SK-N-SH (cell line): ENCODE data around the gene CDH2. TPM values are rescaled to one million over a fixed set of nuclear protein-coding genes. Genes with fewer than 3 reads are reported as not detected.

ENCODE experiments used
- CHD2 ChIP-seq: fragments of 150-350 bp; IDR thresholded peaks from 2 replicates; pipeline ENCODE4 v1.6.1; 2018; ENCODE audit warnings: low read length; ENCODE audit not compliant: partially characterized antibody
- ELF1 ChIP-seq: IDR thresholded peaks from 2 replicates; pipeline ENCODE4 v1.4.0; 2012
- EP300 ChIP-seq, 2 experiments: IDR thresholded peaks; 2 replicates each; pipeline versions ENCODE4 v1.4.0 to v1.6.1; 2012; ENCODE audit warnings: borderline replicate concordance in 1 of 2, low read depth in 1 of 2, low read length in 1 of 2
- FOXJ3 ChIP-seq: sonication (generic); formaldehyde crosslinking; IDR thresholded peaks from 2 replicates; pipeline ENCODE4 v1.5.1; 2020; ENCODE audit warnings: mild to moderate bottlenecking, missing genetic modification reagents
- GABPA ChIP-seq: IDR thresholded peaks from 2 replicates; pipeline ENCODE4 v1.4.0; 2012; ENCODE audit warnings: low read depth, mild to moderate bottlenecking
- GATA2 ChIP-seq: sonication (generic); formaldehyde crosslinking; IDR thresholded peaks from 2 replicates; pipeline ENCODE4 v1.5.0; 2020; ENCODE audit warnings: mild to moderate bottlenecking, missing genetic modification reagents
- JUND ChIP-seq: IDR thresholded peaks from 2 replicates; pipeline ENCODE4 v1.4.0; 2012
- MEF2A ChIP-seq: IDR thresholded peaks from 2 replicates; pipeline ENCODE4 v1.4.0; 2012; ENCODE audit warnings: low read depth, borderline replicate concordance
- MXI1 ChIP-seq: IDR thresholded peaks from 2 replicates; pipeline ENCODE4 v1.6.1; 2012; ENCODE audit warnings: mild to moderate bottlenecking, low read depth, low read length, improper control_type of control experiment
- NRF1 ChIP-seq: IDR thresholded peaks from 2 replicates; pipeline ENCODE4 v1.6.1; 2012; ENCODE audit warnings: low read depth, mild to moderate bottlenecking, low read length
- POLR2AphosphoS5 ChIP-seq: IDR thresholded peaks from 2 replicates; pipeline ENCODE4 v1.6.1; 2012; ENCODE audit warnings: low read depth, low read length
- RAD21 ChIP-seq: IDR thresholded peaks from 2 replicates; pipeline ENCODE4 v1.6.1; 2012; ENCODE audit warnings: mild to moderate bottlenecking, low read length
- RCOR1 ChIP-seq: fragments of 150-350 bp; IDR thresholded peaks from 2 replicates; pipeline ENCODE4 v1.6.1; 2017; ENCODE audit warnings: antibody characterized with exemption, low read length
- RFX5 ChIP-seq: IDR thresholded peaks from 2 replicates; pipeline ENCODE4 v1.6.1; 2012; ENCODE audit warnings: mild to moderate bottlenecking, improper control_type of control experiment, low read length
- RXRA ChIP-seq: IDR thresholded peaks from 2 replicates; pipeline ENCODE4 v1.4.0; 2012; ENCODE audit warnings: low read depth, mild to moderate bottlenecking, borderline replicate concordance
- SIN3A ChIP-seq: IDR thresholded peaks from 2 replicates; pipeline ENCODE4 v1.6.1; 2012; ENCODE audit warnings: low read depth, mild to moderate bottlenecking, low read length, moderate library complexity, borderline replicate concordance
- SMC3 ChIP-seq: IDR thresholded peaks from 2 replicates; pipeline ENCODE4 v1.6.1; 2012; ENCODE audit warnings: low read depth, low read length, improper control_type of control experiment
- TAF1 ChIP-seq: IDR thresholded peaks from 2 replicates; pipeline ENCODE4 v1.6.1; 2012; ENCODE audit warnings: low read depth, mild to moderate bottlenecking, low read length, moderate library complexity, borderline replicate concordance
- polyA plus RNA-seq, 3 experiments: library from polyadenylated mRNA; depleted of rRNA; stranded (reverse); fragments of >200 nt; gene quantifications; 2 replicates each; pipeline ENCODE4 v1.2.3, GENCODE V29; 2012
- TF ChIP-seq, protein P1 (sequence below): IDR thresholded peaks from 2 replicates; pipeline ENCODE4 v1.4.0; 2012; ENCODE audit warnings: low read depth, borderline replicate concordance
- TF ChIP-seq, protein P2 (sequence below): fragments of 200-600 bp; sonication (generic); IDR thresholded peaks from 2 replicates; pipeline ENCODE4 v1.6.1; 2017; ENCODE audit warnings: antibody characterized with exemption, mild to moderate bottlenecking, moderate library complexity
- TF ChIP-seq, protein P3 (sequence below): IDR thresholded peaks from 2 replicates; pipeline ENCODE4 v1.6.1; 2012; ENCODE audit warnings: mild to moderate bottlenecking, low read depth, low read length, moderate library complexity
- TF ChIP-seq, protein P4 (sequence below): fragments of 150-350 bp; IDR thresholded peaks from 2 replicates; pipeline ENCODE4 v1.6.1; 2016; ENCODE audit warnings: mild to moderate bottlenecking, low read depth, low read length
- TF ChIP-seq, protein P5 (sequence below): IDR thresholded peaks from 2 replicates; pipeline ENCODE4; 2012
- TF ChIP-seq, protein P6 (sequence below): IDR thresholded peaks from 2 replicates; pipeline ENCODE4 v1.4.0; 2012; ENCODE audit warnings: low read depth

The CDH2 gene
- polyA plus RNA-seq, 1 of the 3 experiments (the other 2 are of a cell fraction), result 146 TPM

DNA sequence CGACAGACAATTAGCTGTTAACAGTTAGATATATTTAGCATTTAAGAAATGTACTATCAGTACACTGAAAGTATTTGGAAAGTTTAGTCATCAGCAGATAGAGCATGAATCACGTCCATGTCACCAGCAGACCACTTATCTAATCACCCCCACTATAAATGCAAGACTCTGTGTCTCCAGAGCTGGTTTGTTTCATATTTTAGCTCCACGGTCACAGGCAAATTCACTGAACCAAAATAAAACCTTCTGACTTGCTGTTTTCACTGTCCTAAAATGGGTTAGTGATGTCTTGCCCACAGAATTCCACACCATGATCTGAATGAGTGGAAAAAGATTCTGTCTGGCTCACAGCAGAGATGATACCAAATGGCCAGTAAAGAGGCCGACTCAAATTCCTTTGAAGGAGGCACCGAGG is 64.9 kb downstream of the CDH2 start (continued):
- TF ChIP-seq, protein P1, sequence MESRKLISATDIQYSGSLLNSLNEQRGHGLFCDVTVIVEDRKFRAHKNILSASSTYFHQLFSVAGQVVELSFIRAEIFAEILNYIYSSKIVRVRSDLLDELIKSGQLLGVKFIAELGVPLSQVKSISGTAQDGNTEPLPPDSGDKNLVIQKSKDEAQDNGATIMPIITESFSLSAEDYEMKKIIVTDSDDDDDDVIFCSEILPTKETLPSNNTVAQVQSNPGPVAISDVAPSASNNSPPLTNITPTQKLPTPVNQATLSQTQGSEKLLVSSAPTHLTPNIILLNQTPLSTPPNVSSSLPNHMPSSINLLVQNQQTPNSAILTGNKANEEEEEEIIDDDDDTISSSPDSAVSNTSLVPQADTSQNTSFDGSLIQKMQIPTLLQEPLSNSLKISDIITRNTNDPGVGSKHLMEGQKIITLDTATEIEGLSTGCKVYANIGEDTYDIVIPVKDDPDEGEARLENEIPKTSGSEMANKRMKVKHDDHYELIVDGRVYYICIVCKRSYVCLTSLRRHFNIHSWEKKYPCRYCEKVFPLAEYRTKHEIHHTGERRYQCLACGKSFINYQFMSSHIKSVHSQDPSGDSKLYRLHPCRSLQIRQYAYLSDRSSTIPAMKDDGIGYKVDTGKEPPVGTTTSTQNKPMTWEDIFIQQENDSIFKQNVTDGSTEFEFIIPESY, result peak; percentile 75; the same call in 1 of the 2 replicates
- TF ChIP-seq MXI1 (no peak), GATA2 (CRISPR knock-in tag) (no peak), MEF2A (peak; percentile 92), RCOR1 (no peak), ELF1 (no peak), SIN3A (peak; percentile 70; the same call in 1 of the 2 replicates), TAF1 (no peak), EP300 (IDR thresholded peaks at IDR 0.05; ENCODE audit: borderline replicate concordance in 1 of 2, low read depth in 1 of 2, low read length in 1 of 2) (peak; percentile 32 to 97; a peak in 3 of 4 replicates), RAD21 (no peak), RFX5 (no peak), CHD2 (no peak), RXRA (peak; percentile 80), GABPA (no peak), SMC3 (peak; percentile 2; the same call in 1 of the 2 replicates), POLR2AphosphoS5 (peak; percentile 82), NRF1 (no peak), JUND (peak; percentile 95), FOXJ3 (CRISPR knock-in tag) (no peak)
- TF ChIP-seq, protein P2, sequence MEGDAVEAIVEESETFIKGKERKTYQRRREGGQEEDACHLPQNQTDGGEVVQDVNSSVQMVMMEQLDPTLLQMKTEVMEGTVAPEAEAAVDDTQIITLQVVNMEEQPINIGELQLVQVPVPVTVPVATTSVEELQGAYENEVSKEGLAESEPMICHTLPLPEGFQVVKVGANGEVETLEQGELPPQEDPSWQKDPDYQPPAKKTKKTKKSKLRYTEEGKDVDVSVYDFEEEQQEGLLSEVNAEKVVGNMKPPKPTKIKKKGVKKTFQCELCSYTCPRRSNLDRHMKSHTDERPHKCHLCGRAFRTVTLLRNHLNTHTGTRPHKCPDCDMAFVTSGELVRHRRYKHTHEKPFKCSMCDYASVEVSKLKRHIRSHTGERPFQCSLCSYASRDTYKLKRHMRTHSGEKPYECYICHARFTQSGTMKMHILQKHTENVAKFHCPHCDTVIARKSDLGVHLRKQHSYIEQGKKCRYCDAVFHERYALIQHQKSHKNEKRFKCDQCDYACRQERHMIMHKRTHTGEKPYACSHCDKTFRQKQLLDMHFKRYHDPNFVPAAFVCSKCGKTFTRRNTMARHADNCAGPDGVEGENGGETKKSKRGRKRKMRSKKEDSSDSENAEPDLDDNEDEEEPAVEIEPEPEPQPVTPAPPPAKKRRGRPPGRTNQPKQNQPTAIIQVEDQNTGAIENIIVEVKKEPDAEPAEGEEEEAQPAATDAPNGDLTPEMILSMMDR, result no peak
- TF ChIP-seq, protein P3, sequence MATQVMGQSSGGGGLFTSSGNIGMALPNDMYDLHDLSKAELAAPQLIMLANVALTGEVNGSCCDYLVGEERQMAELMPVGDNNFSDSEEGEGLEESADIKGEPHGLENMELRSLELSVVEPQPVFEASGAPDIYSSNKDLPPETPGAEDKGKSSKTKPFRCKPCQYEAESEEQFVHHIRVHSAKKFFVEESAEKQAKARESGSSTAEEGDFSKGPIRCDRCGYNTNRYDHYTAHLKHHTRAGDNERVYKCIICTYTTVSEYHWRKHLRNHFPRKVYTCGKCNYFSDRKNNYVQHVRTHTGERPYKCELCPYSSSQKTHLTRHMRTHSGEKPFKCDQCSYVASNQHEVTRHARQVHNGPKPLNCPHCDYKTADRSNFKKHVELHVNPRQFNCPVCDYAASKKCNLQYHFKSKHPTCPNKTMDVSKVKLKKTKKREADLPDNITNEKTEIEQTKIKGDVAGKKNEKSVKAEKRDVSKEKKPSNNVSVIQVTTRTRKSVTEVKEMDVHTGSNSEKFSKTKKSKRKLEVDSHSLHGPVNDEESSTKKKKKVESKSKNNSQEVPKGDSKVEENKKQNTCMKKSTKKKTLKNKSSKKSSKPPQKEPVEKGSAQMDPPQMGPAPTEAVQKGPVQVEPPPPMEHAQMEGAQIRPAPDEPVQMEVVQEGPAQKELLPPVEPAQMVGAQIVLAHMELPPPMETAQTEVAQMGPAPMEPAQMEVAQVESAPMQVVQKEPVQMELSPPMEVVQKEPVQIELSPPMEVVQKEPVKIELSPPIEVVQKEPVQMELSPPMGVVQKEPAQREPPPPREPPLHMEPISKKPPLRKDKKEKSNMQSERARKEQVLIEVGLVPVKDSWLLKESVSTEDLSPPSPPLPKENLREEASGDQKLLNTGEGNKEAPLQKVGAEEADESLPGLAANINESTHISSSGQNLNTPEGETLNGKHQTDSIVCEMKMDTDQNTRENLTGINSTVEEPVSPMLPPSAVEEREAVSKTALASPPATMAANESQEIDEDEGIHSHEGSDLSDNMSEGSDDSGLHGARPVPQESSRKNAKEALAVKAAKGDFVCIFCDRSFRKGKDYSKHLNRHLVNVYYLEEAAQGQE, result peak; percentile 30; the same call in 1 of the 2 replicates
- TF ChIP-seq, protein P4, sequence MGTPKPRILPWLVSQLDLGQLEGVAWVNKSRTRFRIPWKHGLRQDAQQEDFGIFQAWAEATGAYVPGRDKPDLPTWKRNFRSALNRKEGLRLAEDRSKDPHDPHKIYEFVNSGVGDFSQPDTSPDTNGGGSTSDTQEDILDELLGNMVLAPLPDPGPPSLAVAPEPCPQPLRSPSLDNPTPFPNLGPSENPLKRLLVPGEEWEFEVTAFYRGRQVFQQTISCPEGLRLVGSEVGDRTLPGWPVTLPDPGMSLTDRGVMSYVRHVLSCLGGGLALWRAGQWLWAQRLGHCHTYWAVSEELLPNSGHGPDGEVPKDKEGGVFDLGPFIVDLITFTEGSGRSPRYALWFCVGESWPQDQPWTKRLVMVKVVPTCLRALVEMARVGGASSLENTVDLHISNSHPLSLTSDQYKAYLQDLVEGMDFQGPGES, result no peak
- TF ChIP-seq, protein P5, sequence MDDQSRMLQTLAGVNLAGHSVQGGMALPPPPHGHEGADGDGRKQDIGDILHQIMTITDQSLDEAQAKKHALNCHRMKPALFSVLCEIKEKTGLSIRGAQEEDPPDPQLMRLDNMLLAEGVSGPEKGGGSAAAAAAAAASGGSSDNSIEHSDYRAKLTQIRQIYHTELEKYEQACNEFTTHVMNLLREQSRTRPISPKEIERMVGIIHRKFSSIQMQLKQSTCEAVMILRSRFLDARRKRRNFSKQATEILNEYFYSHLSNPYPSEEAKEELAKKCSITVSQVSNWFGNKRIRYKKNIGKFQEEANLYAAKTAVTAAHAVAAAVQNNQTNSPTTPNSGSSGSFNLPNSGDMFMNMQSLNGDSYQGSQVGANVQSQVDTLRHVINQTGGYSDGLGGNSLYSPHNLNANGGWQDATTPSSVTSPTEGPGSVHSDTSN, result peak; percentile 90
- TF ChIP-seq, protein P6, sequence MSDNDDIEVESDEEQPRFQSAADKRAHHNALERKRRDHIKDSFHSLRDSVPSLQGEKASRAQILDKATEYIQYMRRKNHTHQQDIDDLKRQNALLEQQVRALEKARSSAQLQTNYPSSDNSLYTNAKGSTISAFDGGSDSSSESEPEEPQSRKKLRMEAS, result 0 out of 2 replicates have a peak, but pooled peaks have one; percentile 28
